HCT116 (cell line): ENCODE data around the gene NME9. TPM values are rescaled to one million over a fixed set of nuclear protein-coding genes. Genes with fewer than 3 reads are reported as not detected.

Source experiments
- ATAC-seq: fragments of 200-7000 bp; cut with Tn5 transposase; 2 replicates; pipeline ENCODE4 v1.9.1; 2020; ENCODE audit warnings: mild to moderate bottlenecking, moderate library complexity
- BruUV-seq: library from RNA; stranded (reverse); fragments of 400-500 nt; replicated peaks from 2 replicates; lab custom pipeline; 2021; lab: Mats Ljungman, UMichigan
- CTCF ChIA-PET: fragments of 300-600 bp; sonication (Branson Sonifier 250); formaldehyde crosslinking; loops from one replicate; lab custom pipeline; 2021; ENCODE audit warnings: antibody characterized with exemption; lab: Charles Lee
- POLR2A ChIA-PET: fragments of 300-600, 350-600 bp; sonication (Branson Sonifier 250); formaldehyde crosslinking; loops from one replicate; lab custom pipeline; 2021; ENCODE audit warnings: antibody characterized with exemption; lab: Charles Lee
- RAD21 ChIA-PET, 2 experiments: fragments of 300-600 bp; sonication (Branson Sonifier 250); formaldehyde crosslinking; loops; one replicate each; lab custom pipeline; 2023; ENCODE audit warnings: low total read pairs in 2 of 2; ENCODE audit not compliant: uncharacterized antibody in 2 of 2, unreplicated experiment in 2 of 2, low non-redundant PET in 1 of 2; lab: Charles Lee
- DNase-seq: peaks from one replicate; pipeline ENCODE4 v3.0.0-alpha.2; 2010; ENCODE audit warnings: low read depth, low spot score
- H2AFZ ChIP-seq: fragments of 200-600 bp; shearing (Covaris generic), sonication (generic); 2 replicates; pipeline ENCODE4 v1.6.1; 2017; ENCODE audit warnings: low read depth, mixed run types, mixed read lengths, antibody characterized with exemption, low read length; ENCODE audit not compliant: poor library complexity, severe bottlenecking
- H3K27ac ChIP-seq: 2 replicates; pipeline ENCODE4 v1.5.1; 2012; ENCODE audit warnings: low read depth, low read length
- H3K27me3 ChIP-seq: fragments of 200-600 bp; sonication (generic); 2 replicates; pipeline ENCODE4 v1.6.1; 2016; ENCODE audit warnings: mixed run types, low read length, mixed read lengths; ENCODE audit not compliant: insufficient read depth
- H3K36me3 ChIP-seq, 2 experiments: fragments of 200-500 bp in 1 of 2; fragments of 200-600 bp in 1 of 2; sonication (Bioruptor generic) in 1 of 2; sonication (generic) in 1 of 2; 2 replicates each; pipeline versions ENCODE4 v1.5.1 to v1.6.1; 2014 to 2016; ENCODE audit warnings: low read length in 2 of 2, inconsistent platforms in 1 of 2, mixed read lengths in 1 of 2, mixed run types in 1 of 2; ENCODE audit not compliant: insufficient read depth in 2 of 2, control insufficient read depth in 1 of 2
- H3K4me1 ChIP-seq, 2 experiments: fragments of 200-600 bp in 1 of 2; sonication (generic) in 1 of 2; 2 replicates each; pipeline versions ENCODE4 v1.5.1 to v1.6.1; 2012 to 2017; ENCODE audit warnings: low read length in 2 of 2, inconsistent platforms in 1 of 2, mild to moderate bottlenecking in 1 of 2, mixed read lengths in 1 of 2, mixed run types in 1 of 2, moderate library complexity in 1 of 2; ENCODE audit not compliant: insufficient read depth in 2 of 2, control insufficient read depth in 1 of 2
- H3K4me2 ChIP-seq: fragments of 200-600 bp; sonication (generic); 2 replicates; pipeline ENCODE4 v1.6.1; 2017; ENCODE audit warnings: mixed run types, low read length, mixed read lengths
- H3K4me3 ChIP-seq, 2 experiments: fragments of 200-600 bp in 1 of 2; sonication (generic) in 1 of 2; replicated peaks in 1 of 2; 2 replicates each; pipeline ENCODE4 v1.5.1; 2011 to 2016; ENCODE audit warnings: low read length in 2 of 2, control low read depth in 1 of 2, low read depth in 1 of 2, mild to moderate bottlenecking in 1 of 2, mixed read lengths in 1 of 2, mixed run types in 1 of 2
- H3K79me2 ChIP-seq: fragments of 200-600 bp; sonication (generic); 2 replicates; pipeline ENCODE4 v1.6.1; 2017; ENCODE audit warnings: mild to moderate bottlenecking, mixed run types, low read length, moderate library complexity, mixed read lengths; ENCODE audit not compliant: insufficient read depth
- H3K9ac ChIP-seq: fragments of 200-600 bp; sonication (generic); 2 replicates; pipeline ENCODE4 v1.6.1; 2016; ENCODE audit warnings: low read length, mixed read lengths
- H3K9me2 ChIP-seq: fragments of 200-600 bp; sonication (generic), shearing (Covaris generic); 2 replicates; pipeline ENCODE4 v1.6.1; 2017; ENCODE audit warnings: mixed run types, mild to moderate bottlenecking, moderate library complexity; ENCODE audit not compliant: insufficient read depth
- H3K9me3 ChIP-seq, 2 experiments: fragments of 200-500 bp in 1 of 2; fragments of 200-600 bp in 1 of 2; sonication (Bioruptor generic) in 1 of 2; sonication (generic) in 1 of 2; 2 replicates each; pipeline ENCODE4 v1.6.1; 2014 to 2017; ENCODE audit warnings: low read length in 2 of 2, mixed read lengths in 2 of 2, inconsistent platforms in 1 of 2, low read depth in 1 of 2, mild to moderate bottlenecking in 1 of 2, mixed run types in 1 of 2, moderate library complexity in 1 of 2; ENCODE audit not compliant: control insufficient read depth in 1 of 2, insufficient read depth in 1 of 2
- H4K20me1 ChIP-seq: fragments of 200-600 bp; sonication (generic), shearing (Covaris generic); 2 replicates; pipeline ENCODE4 v1.6.1; 2017; ENCODE audit warnings: mixed run types, mild to moderate bottlenecking, moderate library complexity; ENCODE audit not compliant: insufficient read depth
- ATF3 ChIP-seq: IDR thresholded peaks from 2 replicates; pipeline ENCODE4 v1.6.1; 2012
- CEBPB ChIP-seq: IDR thresholded peaks from 2 replicates; pipeline ENCODE4 v1.6.1; 2012; ENCODE audit warnings: low read depth
- EGR1 ChIP-seq: IDR thresholded peaks from 2 replicates; pipeline ENCODE4 v1.6.1; 2012; ENCODE audit warnings: low read depth
- ELF1 ChIP-seq: IDR thresholded peaks from 2 replicates; pipeline ENCODE4 v1.6.1; 2012; ENCODE audit warnings: low read depth, borderline replicate concordance
- EZH2 ChIP-seq: fragments of 200-600 bp; sonication (generic); IDR thresholded peaks from 2 replicates; pipeline ENCODE4 v1.6.1; 2017; ENCODE audit warnings: antibody characterized with exemption, mixed run types
- EZH2phosphoT487 ChIP-seq: fragments of 200-600 bp; IDR thresholded peaks from 2 replicates; pipeline ENCODE4 v1.6.1; 2018; ENCODE audit warnings: antibody characterized with exemption, borderline replicate concordance
- JUND ChIP-seq: IDR thresholded peaks from 2 replicates; pipeline ENCODE4 v1.6.1; 2012
- MAX ChIP-seq: IDR thresholded peaks from 2 replicates; pipeline ENCODE4 v1.6.1; 2012
- POLR2A ChIP-seq: IDR thresholded peaks from 2 replicates; pipeline ENCODE4 v1.7.0; 2011; ENCODE audit warnings: borderline replicate concordance; ENCODE audit not compliant: insufficient read depth, insufficient read length; ENCODE audit errors: extremely low read depth
- POLR2AphosphoS5 ChIP-seq: IDR thresholded peaks from 2 replicates; pipeline ENCODE4 v1.6.1; 2011; ENCODE audit warnings: mild to moderate bottlenecking, low read depth, low read length, moderate library complexity
- SIN3A ChIP-seq: IDR thresholded peaks from 2 replicates; pipeline ENCODE4 v1.6.1; 2012; ENCODE audit warnings: low read depth
- SP1 ChIP-seq: IDR thresholded peaks from 2 replicates; pipeline ENCODE4 v1.6.1; 2012; ENCODE audit warnings: low read depth
- SRF ChIP-seq: IDR thresholded peaks from 2 replicates; pipeline ENCODE4 v1.6.1; 2012; ENCODE audit warnings: low read depth
- TCF7L2 ChIP-seq: IDR thresholded peaks from 2 replicates; pipeline ENCODE4 v1.7.0; 2011; ENCODE audit warnings: borderline replicate concordance, inconsistent platforms; ENCODE audit not compliant: insufficient read depth, insufficient read length; ENCODE audit errors: extremely low read depth
- YY1 ChIP-seq: IDR thresholded peaks from 2 replicates; pipeline ENCODE4 v1.6.1; 2011; ENCODE audit warnings: low read length, low read depth, moderate library complexity, mild to moderate bottlenecking; ENCODE audit not compliant: insufficient replicate concordance; ENCODE audit errors: extremely low read depth
- ZNF274 ChIP-seq: fragments of 200-500 bp; sonication (Bioruptor generic); IDR thresholded peaks from 2 replicates; pipeline ENCODE4 v1.6.1; 2014; ENCODE audit warnings: mild to moderate bottlenecking, low read depth, low read length, inconsistent platforms
- intact Hi-C: fragments of 100-400 bp; cut with micrococcal nuclease; formaldehyde crosslinking; loops from 2 replicates; pipeline ENCODE4 v1.10.0; 2022
- total RNA-seq: library from RNA; stranded (reverse); gene quantifications from one replicate; pipeline ENCODE4 v1.2.1, GENCODE V29; 2021; ENCODE audit not compliant: unreplicated experiment

NME9 gene
- total RNA-seq, 1 experiment from 2014 or later = 0.79 TPM

- ChIA-PET RAD21 (no interaction called here), POLR2A (no interaction called here)
These were observed 45.8 kb upstream of the NME9 start for GRCh38 chr3:138375447-138375846.

GRCh38 chr3:138374573-138375134, 45.0 kb upstream of the NME9 start:
- H3K79me2 ChIP-seq = no peaks in the 10 kb centered on the region
- H3K4me1 ChIP-seq = no peaks in the 10 kb centered on the region
- no peak overlapping the region for H2AFZ ChIP-seq
- no peak overlapping the region for H3K27ac ChIP-seq
- H4K20me1 ChIP-seq = no peaks in the 10 kb centered on the region
- CTCF ChIA-PET = no interaction called here
- DNase-seq = no peak
- H3K4me3 ChIP-seq = no peak overlapping the region
- intact Hi-C loops = no loop called here
- RAD21 ChIA-PET = no interaction called here
- no peaks in the 10 kb centered on the region; a peak in 1 of 4 replicates for H3K36me3 ChIP-seq
- H3K9me2 ChIP-seq = no peaks in the 10 kb centered on the region
- POLR2A ChIA-PET = no interaction called here
- no peaks in the 10 kb centered on the region for H3K27me3 ChIP-seq
- no peaks in the 10 kb centered on the region for H3K9me3 ChIP-seq
- TF ChIP-seq MAX = no peak
- TF ChIP-seq EGR1 = no peak
- no peak for TF ChIP-seq POLR2AphosphoS5
- no peak for TF ChIP-seq SP1
- TF ChIP-seq EZH2 = no peak
- no peak for TF ChIP-seq TCF7L2
- no peak for TF ChIP-seq CEBPB
- TF ChIP-seq YY1 = no peak
- no peak for TF ChIP-seq SIN3A
- no peak for TF ChIP-seq SRF
- no peak for TF ChIP-seq ELF1
- TF ChIP-seq JUND = no peak
- no peak for TF ChIP-seq ATF3
- TF ChIP-seq EZH2phosphoT487 = no peak
- TF ChIP-seq ZNF274 = no peak
- H3K4me2 ChIP-seq = no peak overlapping the region
- no TSS peak for BruUV-seq
- no peak for ATAC-seq
- no peak overlapping the region for H3K9ac ChIP-seq

More at GRCh38 chr3:138375447-138375846, 45.8 kb upstream of the NME9 start:
- no TSS peak for BruUV-seq
- no peak for TF ChIP-seq POLR2A
- Histone ChIP-seq H4K20me1 (no peaks in the 10 kb centered on the region), H3K4me1 (no peaks in the 10 kb centered on the region), H3K27ac (no peak overlapping the region), H3K4me2 (no peak overlapping the region), H3K36me3 (no peaks in the 10 kb centered on the region; a peak in 1 of 4 replicates), H3K9me3 (no peaks in the 10 kb centered on the region), H3K9me2 (no peaks in the 10 kb centered on the region), H3K79me2 (no peaks in the 10 kb centered on the region), H3K4me3 (no peak overlapping the region), H2AFZ (no peak overlapping the region), H3K27me3 (no peaks in the 10 kb centered on the region), H3K9ac (no peak overlapping the region)
- DNase-seq (no peak), ATAC-seq (no peak)
- CTCF ChIA-PET = no interaction called here
- intact Hi-C loops = no loop called here
